HG03196 (cell line): Measurements from ENCODE around the gene CSHL1.
"Not testable (repeated sequence)": the region's sequence is repeated elsewhere in the genome, so short reads cannot be mapped to it uniquely, and the experiment has no call there.

Experiments
- ATAC-seq: cut with Tn5 transposase; IDR thresholded peaks from one replicate; pipeline ENCODE4 v1.9.1; 2021; ENCODE audit not compliant: unreplicated experiment

CSHL1 gene

DNA sequence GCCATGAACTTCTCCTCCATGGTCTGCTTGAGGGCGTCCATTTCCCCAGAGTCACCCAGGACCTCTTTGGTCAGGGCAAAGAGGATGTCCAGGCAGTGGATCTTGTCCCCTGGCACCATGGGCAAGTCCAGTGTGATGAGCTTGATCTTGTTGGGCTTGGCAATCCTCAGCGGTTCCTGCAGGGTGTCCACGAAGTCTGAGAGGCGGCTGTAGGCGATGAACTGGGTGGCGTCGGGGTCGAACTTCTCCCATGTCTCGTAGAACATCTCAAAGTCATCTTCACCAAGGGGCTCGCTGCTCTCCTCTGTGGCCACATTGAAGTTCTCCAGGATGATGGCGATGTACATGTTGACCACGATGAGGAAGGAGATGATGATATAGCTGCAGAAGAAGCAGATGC is 30.1 kb upstream of the CSHL1 start:
- no peak for ATAC-seq

DNA sequence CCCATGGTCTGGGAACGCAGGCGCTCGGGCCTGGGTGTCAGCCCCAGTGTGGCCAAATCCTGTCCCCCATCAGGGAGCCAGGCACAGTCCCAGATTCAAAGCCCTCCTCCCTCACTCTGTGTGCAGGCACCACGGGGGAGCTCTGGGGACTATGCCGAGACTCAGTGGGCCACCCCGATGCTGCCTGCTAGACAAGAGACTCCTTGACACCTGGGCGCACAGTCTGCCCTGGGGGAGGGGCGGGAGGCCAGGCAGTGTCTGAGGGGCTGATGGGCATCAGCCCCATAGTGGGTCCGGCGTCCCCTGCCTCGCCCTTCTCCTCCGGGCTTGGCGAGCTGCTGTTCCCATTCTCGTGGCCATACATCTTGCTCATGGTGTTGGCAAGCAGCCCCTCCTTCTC is 29.5 kb upstream of the CSHL1 start:
- no peak for ATAC-seq

DNA sequence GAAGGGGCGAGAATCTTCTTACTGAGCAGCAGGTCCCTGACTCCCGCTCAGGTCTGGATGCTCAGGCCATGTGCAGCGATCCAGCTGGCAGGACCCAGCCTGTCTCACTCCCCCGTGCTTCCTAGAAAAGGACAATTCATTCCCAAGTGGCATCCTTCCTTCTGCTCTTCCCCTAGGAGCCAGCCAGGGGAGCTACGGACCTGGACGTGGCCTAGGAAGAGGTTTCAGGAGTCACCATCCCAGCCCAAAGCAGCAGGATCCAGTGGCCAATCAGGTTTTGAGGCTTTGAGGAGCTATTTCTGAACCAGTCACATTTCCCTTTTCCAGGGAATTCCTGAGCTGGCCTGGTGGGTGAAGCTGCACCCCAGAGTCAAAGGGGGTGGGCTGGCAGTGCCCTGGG is 28.8 kb upstream of the CSHL1 start:
- no peak for ATAC-seq

DNA sequence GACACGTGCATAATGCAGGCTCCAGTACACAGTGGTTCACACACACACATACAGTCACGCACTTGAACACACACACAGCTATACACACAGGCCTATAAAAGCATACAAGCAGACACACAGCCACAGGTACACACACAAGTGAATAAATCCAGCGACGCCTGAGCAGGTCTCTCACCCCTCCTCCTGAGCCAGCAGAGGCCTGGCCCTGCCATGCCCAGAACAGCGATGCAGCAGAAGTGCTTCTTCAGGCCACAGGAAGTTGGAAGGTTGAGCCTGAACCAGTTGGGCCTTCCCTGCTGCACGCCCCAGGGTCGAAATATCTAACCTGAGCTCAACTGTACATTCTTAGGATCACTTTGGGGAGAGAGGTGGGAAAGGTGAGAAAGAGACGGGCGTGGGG is 28.3 kb upstream of the CSHL1 start:
- ATAC-seq: no peak

DNA sequence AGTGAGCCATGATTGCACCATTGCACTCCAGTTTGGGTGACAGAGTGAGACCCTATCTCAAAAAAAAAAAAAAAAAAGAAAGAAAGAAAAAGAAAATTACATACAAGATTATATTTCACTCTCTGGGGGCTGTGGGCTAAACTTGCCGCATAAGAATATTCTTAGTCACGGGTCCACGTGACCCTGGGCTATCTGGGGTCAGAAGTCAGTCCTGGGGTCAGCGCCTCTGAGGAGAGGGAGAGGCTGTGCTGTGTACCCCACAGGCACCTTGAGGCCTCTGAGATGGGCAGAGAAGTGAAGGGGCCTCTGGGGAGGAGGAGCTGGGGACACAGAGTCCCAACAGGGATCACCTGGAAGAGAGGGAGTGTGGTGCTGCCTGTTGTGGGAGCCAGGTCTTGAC is 26.9 kb upstream of the CSHL1 start:
- no peak for ATAC-seq

DNA sequence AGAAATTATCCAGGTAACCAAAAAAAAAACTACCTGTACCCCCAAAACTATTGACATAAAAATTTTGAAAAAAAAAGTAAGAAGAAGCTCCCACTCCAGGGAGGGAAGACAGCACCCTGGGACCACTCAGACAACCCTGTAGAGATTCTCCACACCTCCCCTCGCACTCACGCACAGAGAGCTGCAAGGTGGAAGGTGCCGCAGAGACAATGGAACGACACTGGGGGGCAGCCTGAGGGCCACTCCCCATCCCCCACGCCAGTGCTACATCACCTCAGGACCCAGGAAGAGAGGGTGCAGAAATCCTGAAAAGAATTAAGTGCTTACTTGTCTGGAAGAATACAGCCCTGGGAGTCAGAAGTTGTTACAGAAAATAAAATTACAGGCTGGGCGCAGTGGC is 26.3 kb upstream of the CSHL1 start:
- no peak for ATAC-seq

DNA sequence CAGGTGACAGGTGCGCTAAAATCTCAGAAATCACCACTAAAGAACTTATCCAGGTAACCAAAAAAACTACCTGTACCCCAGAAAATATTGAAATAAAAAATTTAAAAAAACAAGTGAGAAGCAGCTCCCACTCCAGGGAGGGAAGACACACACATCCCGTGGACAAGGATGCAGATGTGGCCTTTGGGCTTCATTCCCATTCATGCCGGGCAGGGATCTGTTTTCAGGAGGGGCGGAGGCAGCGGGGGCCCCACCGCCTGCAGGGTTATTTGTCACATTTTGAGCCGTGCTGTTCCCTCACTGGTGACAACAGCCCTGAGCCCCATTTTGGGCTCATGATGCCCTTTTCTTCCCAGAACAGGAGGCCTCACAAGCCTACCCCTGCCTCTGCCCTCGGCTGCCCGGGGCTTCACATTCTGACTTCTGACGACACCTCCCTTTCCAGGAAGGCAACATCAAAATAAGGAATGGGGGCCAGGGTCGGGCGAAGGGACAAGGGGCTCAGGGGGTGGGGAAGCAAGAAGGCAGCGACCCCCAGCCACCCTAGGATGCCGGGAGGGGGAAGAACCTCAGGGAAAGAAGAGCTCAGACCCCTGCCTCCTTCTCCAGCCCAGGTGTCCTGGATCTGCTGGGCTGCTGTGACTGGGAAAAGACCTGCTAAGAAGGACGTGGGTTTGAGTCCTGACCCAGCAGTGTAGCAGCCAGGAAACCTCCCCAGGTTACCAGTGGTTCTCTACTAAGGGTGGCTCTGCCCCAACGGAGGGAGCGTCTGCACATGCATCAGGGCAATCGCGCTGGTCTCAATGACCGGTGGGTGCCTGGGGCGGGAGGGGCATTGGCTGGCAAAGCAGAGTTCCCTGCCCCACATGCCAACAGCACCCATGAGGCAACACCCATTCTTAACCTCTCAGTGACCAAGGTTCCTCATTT is 23.4 kb upstream of the CSHL1 start:
- no peak for ATAC-seq

DNA sequence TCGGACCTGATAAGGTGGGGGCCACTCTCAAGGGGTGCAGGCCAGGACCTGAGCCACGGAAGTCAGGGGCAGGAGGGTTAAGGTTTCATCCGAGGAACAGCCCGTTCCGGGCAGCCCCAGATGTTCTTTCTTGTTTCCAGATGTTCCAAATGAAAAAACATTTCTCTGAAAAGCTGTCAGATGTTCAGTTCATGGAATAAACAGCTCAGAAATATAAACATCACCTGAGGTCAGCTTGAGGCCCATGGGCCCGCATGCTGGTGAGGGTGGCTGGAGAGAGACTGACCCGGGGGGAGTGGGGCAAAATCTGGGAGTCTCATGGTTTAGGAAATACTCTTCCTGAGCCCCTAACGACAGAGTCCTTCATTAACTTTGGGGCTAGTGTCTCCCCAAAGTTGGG is 22.5 kb upstream of the CSHL1 start:
- no peak for ATAC-seq

DNA sequence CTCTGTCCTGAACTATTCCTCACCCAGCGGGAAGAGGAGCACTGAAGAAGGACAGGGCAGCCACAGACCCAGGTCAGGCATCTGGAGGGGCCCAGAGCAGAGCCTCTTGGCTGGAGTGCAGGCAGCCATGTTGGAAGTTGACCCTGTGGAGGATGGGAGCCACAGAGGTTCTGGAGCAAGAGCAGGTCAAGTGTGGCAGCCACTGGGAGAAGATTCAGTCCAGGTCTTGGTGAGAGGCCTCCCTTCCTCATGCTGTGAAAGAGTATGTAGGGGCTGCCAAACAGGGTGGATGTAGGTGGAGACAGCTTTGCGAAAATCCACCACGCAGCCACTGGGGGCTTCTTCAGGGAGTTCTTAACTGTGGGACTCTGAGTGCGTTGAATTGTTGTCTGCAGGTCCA is 21.7 kb upstream of the CSHL1 start:
- peak; percentile 10 for ATAC-seq

DNA sequence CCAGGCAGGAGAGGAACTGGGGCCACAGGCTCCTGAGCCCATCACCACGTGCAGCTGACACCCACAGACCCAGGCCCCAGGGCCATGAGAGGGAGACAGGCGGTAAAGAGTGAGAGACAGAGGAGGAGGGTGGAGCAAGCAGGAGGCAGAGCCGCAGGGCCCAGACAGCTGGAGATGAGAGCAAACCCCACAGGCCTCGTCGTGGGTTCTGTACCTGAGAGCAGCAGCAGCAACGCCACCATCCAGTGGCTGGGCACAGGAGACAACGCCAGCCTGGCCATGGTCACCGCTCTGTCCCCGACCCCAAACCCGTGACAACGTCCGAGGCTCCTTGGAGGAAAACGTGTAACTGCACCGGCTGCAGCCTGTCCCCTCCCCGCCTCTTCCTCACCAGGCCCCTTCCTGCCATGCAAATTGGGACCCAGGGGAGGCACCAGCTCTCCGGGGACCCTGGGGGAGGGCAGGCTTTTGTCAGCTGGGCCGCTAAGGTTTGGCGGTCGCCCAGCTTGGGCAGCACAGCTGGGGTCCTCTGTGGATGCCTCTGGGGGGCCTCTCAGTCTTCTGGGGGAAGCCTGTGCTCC is 21.0 kb upstream of the CSHL1 start, which contains the start of gene CD79B:
CD79B (minus strand) TSS at position 351 of the 581 bp plus-strand sequence; CDS start at position 281, 70 bp downstream.
- peak; percentile 69 for ATAC-seq

DNA sequence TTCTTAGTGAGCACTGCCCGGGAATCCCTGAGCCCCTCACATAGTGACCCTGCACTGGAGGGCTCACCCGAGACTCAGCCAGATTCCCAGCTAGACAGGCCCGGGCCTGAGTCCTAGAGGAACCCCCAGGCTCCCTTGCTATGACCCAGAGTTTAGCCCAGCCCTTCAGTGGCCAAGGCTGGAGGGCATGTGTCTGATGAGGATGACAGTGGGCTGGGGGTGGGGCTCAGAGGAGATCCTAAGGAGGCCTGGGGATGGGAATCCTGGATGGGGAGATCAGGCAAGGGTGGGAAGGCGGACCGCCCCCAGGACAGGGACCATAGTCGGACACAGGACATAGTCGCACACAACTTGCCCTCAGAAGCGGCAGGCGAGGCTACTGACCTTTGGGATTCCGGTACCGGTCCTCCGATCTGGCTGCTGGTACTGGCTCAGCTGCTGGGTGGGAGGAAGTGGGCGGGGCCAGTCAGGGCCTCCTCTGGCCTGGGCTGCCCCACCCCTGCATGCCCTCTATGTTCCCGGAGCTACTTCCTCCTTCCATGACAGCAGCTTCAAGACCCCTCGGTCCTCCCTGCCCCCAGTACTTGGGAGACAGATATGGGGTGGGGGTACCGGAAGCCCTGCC is 20.0 kb upstream of the CSHL1 start:
- peak; percentile 31 for ATAC-seq

DNA sequence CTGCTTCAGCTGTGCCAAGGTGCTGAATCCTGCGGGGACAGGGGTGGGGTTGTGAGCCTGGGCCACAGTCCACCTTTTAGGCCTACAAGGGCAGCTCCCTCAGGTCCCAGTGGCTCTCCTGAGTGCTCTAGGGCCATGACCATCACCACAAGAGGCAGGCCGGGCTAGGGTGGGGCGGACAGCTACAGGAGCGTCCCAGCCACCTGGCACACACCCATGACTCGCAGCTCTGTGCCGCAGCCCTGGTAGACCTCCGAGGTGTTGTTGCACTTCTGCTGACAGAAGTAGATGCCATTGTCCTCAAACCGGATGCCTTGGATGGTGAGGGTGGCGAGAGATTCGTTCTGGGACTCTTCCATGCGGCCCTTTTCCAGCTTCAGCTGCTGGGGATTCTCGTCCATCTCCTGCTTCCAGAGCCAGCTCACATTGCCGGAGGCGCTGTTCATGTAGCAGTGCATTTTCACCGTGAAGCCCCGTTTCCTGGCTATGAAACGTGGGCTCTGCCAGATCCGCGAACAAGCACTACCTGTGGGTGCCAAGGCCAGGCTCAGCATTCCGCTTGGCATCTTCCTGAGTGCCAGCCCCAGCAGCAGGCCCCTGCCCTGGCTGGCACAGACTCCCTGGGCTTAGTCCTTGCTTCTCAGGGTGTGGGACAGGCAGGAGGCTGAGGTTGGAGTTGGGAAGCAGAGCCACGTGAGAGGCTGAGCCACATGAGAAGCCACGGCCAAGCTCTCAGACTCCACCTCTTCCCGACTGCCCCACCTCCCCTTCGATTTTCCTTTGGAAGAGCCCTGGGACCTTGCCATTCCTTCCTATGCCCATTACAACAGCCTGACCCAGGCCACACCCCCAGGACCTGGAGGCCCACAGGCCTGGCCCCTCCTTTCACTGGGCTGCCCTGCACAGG is 19.1 kb upstream of the CSHL1 start:
- ATAC-seq: no peak

DNA sequence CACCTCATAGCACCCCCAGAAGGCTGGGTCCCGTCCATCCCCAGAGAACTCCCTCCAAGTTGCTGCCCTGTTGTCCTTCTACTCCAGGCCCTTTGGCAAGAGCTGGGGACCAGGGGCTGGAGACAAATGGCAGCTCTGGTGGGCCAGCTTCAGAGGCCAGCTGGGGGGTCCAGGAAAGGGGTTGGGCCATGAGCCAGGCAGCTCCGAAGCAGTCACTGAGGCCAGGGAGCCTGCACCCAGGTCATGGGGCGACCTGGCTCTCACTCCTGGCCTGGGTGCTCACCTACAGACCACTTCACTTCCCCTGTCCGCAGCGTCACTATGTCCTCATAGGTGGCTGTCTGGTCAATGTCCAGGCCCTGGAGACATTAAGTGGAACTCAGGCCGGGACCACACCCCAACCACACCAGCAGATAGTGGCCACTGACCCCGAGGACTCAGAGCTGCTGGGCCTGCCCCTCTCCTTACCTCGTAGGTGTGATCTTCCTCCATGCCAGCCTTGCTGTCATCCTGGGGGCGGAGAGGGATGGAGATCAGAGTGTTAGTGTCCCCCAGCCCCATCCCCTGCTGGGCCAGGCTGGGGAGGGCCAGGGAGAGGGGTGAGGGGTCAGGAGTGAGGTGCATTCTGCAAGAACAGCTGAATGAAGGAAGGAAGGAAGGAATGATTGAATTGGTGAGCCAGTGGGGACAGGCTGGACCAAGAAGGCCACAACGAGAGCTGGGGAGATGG is 18.1 kb upstream of the CSHL1 start:
- no peak for ATAC-seq

DNA sequence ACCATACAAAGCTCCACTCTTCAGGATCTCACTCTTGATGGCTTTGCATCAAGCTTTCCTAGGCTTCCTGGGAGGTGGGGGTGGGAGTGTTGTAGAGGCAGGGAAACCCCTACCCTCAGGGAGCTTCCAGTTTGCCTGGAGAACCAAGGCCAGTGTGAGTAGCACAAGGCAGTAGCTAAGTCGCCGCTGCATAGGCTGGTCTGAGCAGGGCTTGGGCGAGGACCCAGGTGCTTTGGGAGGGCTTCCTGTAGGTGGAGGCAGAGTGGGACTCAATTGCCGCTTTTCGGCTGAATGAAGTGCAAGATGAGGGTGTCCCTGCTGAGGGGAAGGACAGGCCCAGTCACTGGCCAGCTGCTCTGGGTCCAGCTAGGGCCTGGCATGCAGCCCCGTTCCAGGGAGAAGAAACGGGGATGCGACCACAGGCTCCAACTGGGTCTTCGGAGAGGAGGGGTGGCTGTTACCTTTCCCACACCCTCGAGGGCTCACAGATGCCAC is 17.2 kb upstream of the CSHL1 start:
- no peak for ATAC-seq

DNA sequence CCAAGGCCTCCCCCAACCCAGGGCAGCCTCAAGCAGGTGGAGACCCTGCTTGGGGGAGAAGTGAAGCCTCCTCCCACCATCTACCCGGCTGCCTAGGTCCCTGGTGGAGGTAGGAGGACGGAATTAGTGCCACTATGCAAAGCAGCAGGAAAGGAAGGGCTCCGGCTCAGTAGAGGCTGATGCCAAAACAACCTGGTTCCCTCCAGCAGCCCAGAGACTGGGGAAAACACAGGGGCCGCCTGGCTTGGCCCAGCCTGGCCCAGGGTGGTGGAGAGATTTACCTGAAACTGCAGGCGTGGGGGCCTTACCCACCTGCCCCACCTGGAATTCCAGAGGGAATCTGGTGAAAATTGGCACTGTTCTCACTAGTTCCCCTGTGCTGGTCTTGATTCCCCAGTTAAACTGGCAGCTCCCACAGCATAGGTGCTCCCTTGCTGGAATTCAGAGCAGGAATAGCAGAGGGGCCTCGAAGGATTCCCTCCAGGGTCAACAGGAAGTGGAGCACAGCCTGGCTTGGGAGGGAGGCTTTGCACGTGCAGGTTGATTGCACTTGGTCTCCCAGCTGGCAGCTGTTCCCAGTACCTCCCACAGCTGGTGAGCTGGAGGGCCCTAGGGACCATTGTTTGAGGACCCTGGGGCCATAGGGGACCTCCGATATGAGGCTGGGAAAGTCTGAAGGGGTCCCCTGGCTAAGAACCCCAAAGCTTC is 16.6 kb upstream of the CSHL1 start:
- no peak for ATAC-seq

DNA sequence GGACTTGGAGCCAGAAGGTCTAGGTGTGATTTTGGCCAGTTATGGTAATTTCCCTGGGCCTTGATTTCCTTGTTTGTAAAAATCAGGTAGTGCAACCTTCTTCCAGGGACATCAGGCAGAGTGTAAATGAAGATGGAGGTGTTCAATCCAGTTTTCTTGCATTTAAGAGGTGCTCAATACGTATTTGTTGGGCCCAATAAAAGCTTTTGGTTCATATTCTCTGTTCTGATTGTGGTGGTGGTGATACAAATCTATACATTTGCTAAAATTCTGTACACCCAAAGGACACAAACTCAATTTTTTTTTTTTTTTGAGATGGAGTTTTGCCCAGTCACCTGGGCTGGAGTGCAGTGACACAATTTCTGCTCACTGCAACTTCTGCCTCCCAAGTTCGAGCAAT is 15.1 kb upstream of the CSHL1 start:
- ATAC-seq: no peak

DNA sequence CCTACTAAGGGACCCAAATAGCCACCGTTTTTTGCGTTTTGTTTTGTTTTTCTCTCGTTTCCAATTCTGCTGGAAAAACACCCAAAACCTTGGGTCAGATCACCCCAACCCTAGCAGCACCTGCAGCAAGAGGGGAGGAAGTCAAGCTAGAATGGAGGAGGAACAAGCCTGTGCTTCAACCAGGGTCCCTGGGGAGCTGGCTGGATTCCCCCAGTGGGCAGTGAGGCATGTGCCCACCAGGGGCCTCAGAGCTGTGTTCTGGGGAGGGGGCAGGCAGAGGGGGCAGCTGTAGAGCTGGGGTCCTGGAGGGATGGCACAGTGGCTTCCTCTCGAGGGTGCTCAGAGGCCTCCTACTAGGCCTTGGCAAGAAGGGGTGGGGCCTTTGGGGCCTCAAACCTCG is 14.6 kb upstream of the CSHL1 start:
- no peak for ATAC-seq

DNA sequence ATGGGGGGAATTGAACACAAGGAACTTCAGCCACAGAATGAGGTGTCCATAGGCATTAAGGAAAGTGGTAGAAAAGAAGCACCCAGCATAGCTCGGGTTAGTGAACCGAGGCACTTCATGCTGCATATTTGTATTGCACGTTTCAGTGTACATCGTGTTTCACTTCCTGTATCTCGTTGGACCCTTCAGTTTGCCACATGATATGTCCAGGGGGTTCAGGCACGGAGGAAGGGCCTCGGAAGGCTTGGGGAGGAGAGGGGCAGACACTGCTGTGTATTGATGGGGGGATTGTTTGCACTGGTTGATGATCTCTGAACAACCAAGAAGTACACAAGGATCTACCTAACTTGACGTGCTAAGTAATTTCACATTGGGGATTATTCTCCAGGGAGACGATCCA is 11.3 kb upstream of the CSHL1 start:
- not testable (repeated sequence) for ATAC-seq

DNA sequence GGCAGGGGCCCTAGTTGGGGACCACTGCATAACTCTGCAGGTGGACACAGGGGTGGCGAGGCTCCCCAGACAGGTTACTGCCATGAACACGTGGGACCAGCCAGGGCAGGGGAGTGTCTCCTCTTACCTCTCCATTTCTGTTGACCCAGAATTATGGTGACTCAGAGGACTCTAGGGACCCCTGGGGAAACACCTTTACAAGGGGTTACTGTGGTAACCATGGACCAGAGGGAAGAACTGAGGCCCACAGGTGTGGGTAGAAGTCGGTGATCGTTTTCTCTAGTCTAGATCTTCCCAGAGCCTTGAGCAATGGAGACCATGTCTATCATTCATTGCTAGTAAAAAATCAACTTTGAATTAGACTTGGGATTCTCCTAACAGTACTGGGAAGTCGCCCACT is 9.7 kb upstream of the CSHL1 start:
- not testable (repeated sequence) for ATAC-seq

DNA sequence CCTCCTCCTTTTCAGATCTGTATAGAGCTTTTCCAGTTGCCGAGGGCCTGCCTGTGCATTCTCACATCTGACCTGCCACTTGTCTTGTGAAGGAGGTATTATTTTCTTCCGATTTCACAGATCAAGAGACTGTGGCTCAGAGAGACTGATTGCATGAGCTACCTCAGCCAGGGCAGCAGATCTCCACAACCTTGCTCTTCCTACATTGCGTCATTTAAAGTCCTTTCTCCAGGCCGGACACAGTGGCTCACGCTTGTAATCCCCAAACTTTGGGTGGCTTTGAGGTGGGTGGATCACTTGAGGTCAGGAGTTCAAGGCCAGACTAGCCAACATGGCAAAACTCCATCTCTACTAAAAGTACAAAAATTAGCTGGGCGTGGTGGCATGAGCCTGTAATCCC is 9.0 kb upstream of the CSHL1 start:
- not testable (repeated sequence) for ATAC-seq
